Psoas muscle (tissue), 8 donors: Measurements from ENCODE around the gene KCNMA1. TPM values are rescaled to one million over a fixed set of nuclear protein-coding genes. Genes with fewer than 3 reads are reported as not detected.

Source experiments
- ATAC-seq, 4 donors: fragments of 200-7000 bp; cut with Tn5 transposase; one replicate each; pipeline ENCODE4 v1.9.1; 2020; ENCODE audit warnings: moderate library complexity in 3 of 4, mild to moderate bottlenecking in 2 of 4
- DNase-seq, 2 donors: peaks; one replicate each; pipeline ENCODE4 v3.0.0-alpha.2; 2020
- H3K27ac ChIP-seq: fragments of 200-600 bp; one replicate; pipeline ENCODE4 v1.8.0; 2022
- H3K27me3 ChIP-seq, 3 donors: fragments of 200-600 bp in 1 of 3; one replicate each; pipeline versions ENCODE4 v1.6.1 to v1.8.0; 2013 to 2022; ENCODE audit warnings: low read length in 2 of 3, mild to moderate bottlenecking in 2 of 3, moderate library complexity in 1 of 3; ENCODE audit not compliant: insufficient read depth in 3 of 3
- H3K36me3 ChIP-seq, 2 donors: fragments of 200-600 bp in 1 of 2; one replicate each; pipeline versions ENCODE4 v1.6.1 to v1.8.0; 2013 to 2022; ENCODE audit warnings: low read depth in 1 of 2, mild to moderate bottlenecking in 1 of 2, moderate library complexity in 1 of 2; ENCODE audit not compliant: insufficient read depth in 1 of 2
- H3K4me1 ChIP-seq: fragments of 200-600 bp; one replicate; pipeline ENCODE4 v1.8.0; 2022
- H3K4me3 ChIP-seq: fragments of 200-600 bp; one replicate; pipeline ENCODE4 v1.8.0; 2022; ENCODE audit warnings: mild to moderate bottlenecking
- H3K9me3 ChIP-seq: fragments of 200-600 bp; one replicate; pipeline ENCODE4 v1.8.0; 2022
- CTCF ChIP-seq: fragments of 200-600 bp; IDR thresholded peaks from one replicate; pipeline ENCODE4 v1.8.0; 2022; ENCODE audit warnings: antibody characterized with exemption
- WGBS, 3 donors: extraction: QIAGEN DNeasy Blood & Tissue Kit; methylation state at CpG; one replicate each; pipeline versions ENCODE4 v1.1.6 to v1.1.7; 2013; 5-methylcytosine and 5-hydroxymethylcytosine counted together
- intact Hi-C, 2 donors: fragments of 100-400 bp; cut with DNase I; formaldehyde crosslinking; loops; one replicate each; pipeline versions ENCODE4 v1.11.0 to v1.14.2; 2022
- polyA plus RNA-seq, 3 donors: library from polyadenylated mRNA; stranded (reverse); fragments of 200-250 nt; gene quantifications; one replicate each; pipeline ENCODE4 v1.2.3, GENCODE V29; 2013
- total RNA-seq, 4 donors: library from RNA; stranded (reverse); fragmentation: NEBNext Ultra II Directional in 2 of 4; extraction: Animal tissue kit (Norgen Biotek cat#: 25700) in 2 of 4; gene quantifications; one replicate each; pipeline versions ENCODE4 v1.2.1 to v1.2.4, GENCODE V29; 2021 to 2023
- donor health status: healthy with polysubstance abuse.
- donor health status: DM: no; HTN: no; CAD: no; lungs with moderate emphysema.
- donor health status: Bipolar disorder and iron deficiency.
- donor health status: healthy.
- donor health status: DM: yes; HTN: yes; CAD: no.
- donor health status: DM: no; HTN: no; CAD: no.
- donor health status: DM: no; HTN: no; CAD: no.
- donor health status: DM: yes; HTN: yes; CAD: no.

Gene KCNMA1
- total and polyA plus RNA-seq, 7 donors = 7.9 to 53.0 (median 41.9) TPM

GRCh38 chr10:77223526-77224460 lies 413.8 kb downstream of the KCNMA1 start:
- WGBS, 3 donors = 68 to 80% (median 71%) methylated on average over 9 of the region's 9 CpGs
- H3K27ac ChIP-seq = peak overlapping the region; percentile 54
- ATAC-seq (peak; percentile 87 to 97 (median 95)), DNase-seq (peak; percentile 19 to 71)
- no peaks in the 10 kb centered on the region for H3K36me3 ChIP-seq
- intact Hi-C loops = no loop called here
- no peaks in the 10 kb centered on the region for H3K9me3 ChIP-seq
- H3K4me3 ChIP-seq = no peak overlapping the region
- H3K27me3 ChIP-seq = no peaks in the 10 kb centered on the region
- peaks cover 21% of the 10 kb centered on the region for H3K4me1 ChIP-seq
- no peak for TF ChIP-seq CTCF

- intact Hi-C loops = no loop called here
Observed at GRCh38 chr10:77220150-77220549, 417.5 kb downstream of the KCNMA1 start.

GRCh38 chr10:77219046-77219445 lies 418.6 kb downstream of the KCNMA1 start:
- Histone ChIP-seq H3K4me1 (peaks cover 13% of the 10 kb centered on the region), H3K36me3 (no peaks in the 10 kb centered on the region), H3K27ac (no peak overlapping the region), H3K9me3 (no peaks in the 10 kb centered on the region), H3K27me3 (no peaks in the 10 kb centered on the region), H3K4me3 (no peak overlapping the region)
- ATAC-seq (no peak), DNase-seq (no peak)
- intact Hi-C loops = no loop called here
- TF ChIP-seq CTCF = no peak
- 70 to 73% (median 70%) methylated on average over 6 of the region's 6 CpGs for WGBS, 3 donors

More at GRCh38 chr10:77220150-77220549, 417.5 kb downstream of the KCNMA1 start:
- no peaks in the 10 kb centered on the region for H3K27me3 ChIP-seq
- H3K9me3 ChIP-seq = no peaks in the 10 kb centered on the region
- ATAC-seq = peak in 2 of 4 donors; percentile 27 to 49
- H3K36me3 ChIP-seq = no peaks in the 10 kb centered on the region
- 18 to 49% (median 20%) methylated on average over 2 of the region's 2 CpGs for WGBS, 3 donors
- peaks cover 17% of the 10 kb centered on the region for H3K4me1 ChIP-seq
- no peak overlapping the region for H3K4me3 ChIP-seq
- TF ChIP-seq CTCF = no peak
- H3K27ac ChIP-seq = no peak overlapping the region
- no peak for DNase-seq

GRCh38 chr10:77214799-77215198 lies 422.8 kb downstream of the KCNMA1 start:
- DNase-seq (no peak), ATAC-seq (no peak)
- H3K36me3 ChIP-seq = no peaks in the 10 kb centered on the region
- H3K4me1 ChIP-seq = no peaks in the 10 kb centered on the region
- TF ChIP-seq CTCF = no peak
- 93 to 95% (median 94%) methylated on average over 1 of the region's 1 CpG for WGBS, 3 donors
- no peak overlapping the region for H3K4me3 ChIP-seq
- no peaks in the 10 kb centered on the region for H3K27me3 ChIP-seq
- H3K27ac ChIP-seq = no peak overlapping the region
- intact Hi-C loops = loop anchor here in 1 of 2 donors (2.0 kb wide), 1 partner anchor 26 kb away; no protein-coding TSS in a partner anchor
- H3K9me3 ChIP-seq = peaks cover 5% of the 10 kb centered on the region
